Measurements from ENCODE around the gene ZNRF3.
"Not testable (repeated sequence)": the region's sequence is repeated elsewhere in the genome, so short reads cannot be mapped to it uniquely, and the experiment has no call there.

Gene ZNRF3

DNA sequence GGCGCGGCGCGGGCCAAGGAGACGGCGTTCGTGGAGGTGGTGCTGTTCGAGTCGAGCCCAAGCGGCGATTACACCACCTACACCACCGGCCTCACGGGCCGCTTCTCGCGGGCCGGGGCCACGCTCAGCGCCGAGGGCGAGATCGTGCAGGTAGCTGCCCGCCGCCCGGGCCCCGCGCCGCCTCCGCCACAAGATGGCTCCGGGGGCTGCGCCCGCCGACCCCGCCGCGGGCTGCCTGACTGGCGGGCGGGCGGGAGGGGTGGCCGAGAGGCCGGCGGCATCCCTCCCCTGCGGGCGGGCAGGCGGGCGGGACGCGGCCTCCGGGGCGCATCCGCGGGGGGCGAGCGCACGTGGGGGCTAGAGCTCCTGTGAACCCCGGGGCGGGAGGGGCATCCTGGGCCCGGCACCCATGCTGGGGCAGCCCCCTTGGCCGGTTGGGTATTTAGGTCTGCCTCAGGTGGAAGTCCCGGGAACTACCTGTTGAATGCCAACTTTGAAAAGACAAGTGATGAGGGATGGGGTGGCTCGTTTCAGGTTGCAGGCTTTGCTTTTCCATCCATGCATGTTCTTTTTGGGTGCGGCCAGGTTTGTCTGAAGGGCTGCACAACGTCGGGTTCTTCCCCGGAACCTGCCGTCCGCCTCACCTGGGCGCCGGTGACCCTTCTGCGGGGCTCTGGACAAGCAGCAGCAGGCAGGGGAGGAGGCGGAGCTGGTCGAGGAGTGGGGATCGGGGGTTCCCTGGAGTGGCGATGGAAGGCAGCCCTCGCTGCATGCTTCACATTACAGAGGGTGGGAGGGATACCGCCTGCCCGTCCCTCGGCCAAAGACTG lies 760 bp downstream of the ZNRF3 start:
- H3K9me3 ChIP-seq (ENCODE audit: insufficient read depth, low read length) = no peaks in the 10 kb centered on the region
- H3K36me3 ChIP-seq (replicated peaks; ENCODE audit: low read depth, low read length) = peaks cover 5% of the 10 kb centered on the region
- no peak overlapping the region for H2AFZ ChIP-seq (ENCODE audit: low read depth, low read length)
- peaks cover 16% of the 10 kb centered on the region for H3K4me1 ChIP-seq (ENCODE audit: low read length)
- no peaks in the 10 kb centered on the region; the same call in 1 of the 2 replicates for H3K27me3 ChIP-seq (ENCODE audit: low read depth, low read length)
- H3K79me2 ChIP-seq (ENCODE audit: low read length) = peaks cover 51% of the 10 kb centered on the region
- peak overlapping the region; percentile 57 for H3K9ac ChIP-seq (ENCODE audit: low read length)
- peak overlapping the region; percentile 91 for H3K4me2 ChIP-seq (ENCODE audit: low read length)
- H4K20me1 ChIP-seq (ENCODE audit: insufficient read depth, low read length) = peaks cover 31% of the 10 kb centered on the region
- TF ChIP-seq CTCF (IDR thresholded peaks at IDR 0.05; ENCODE audit: low read depth, low read length) (no peak), EZH2phosphoT487 (IDR thresholded peaks at IDR 0.05; ENCODE audit: low read depth) (no peak)
- H3K27ac ChIP-seq (ENCODE audit: low read length) = no peak overlapping the region
- peak overlapping the region; percentile 81 for H3K4me3 ChIP-seq (ENCODE audit: low read length)

DNA sequence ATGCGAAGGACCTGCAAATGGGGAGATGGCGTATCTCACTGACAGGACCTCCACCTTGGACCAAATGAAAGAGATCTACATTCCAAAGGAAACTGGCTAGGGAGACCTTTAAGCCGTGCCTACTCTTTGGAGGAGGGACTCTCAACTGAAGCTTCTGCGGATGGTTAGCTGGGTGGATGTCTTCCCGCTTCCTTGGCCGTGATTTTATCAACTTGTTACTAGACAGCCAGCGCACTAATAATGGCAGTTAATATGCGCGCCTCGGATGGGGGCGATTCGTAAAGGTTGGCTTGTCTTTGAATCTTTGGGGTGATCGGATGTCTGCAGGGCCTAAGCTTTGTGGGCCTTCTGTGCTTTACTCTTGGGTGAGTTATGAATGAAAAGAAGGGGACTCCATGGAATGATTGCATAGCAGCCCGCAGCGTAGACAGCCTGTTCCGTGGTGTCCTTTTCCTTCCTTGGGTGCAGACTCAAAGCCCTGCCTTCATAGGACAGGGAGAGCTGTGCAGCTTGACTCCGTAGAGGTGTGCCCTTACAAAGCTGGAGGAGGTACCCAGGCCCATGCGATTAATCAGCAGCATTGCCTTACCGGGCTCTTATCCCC lies 1.5 kb downstream of the ZNRF3 start:
- H3K27me3 ChIP-seq (ENCODE audit: low read depth, low read length) = no peaks in the 10 kb centered on the region; the same call in 1 of the 2 replicates
- TF ChIP-seq EZH2phosphoT487 (IDR thresholded peaks at IDR 0.05; ENCODE audit: low read depth) (no peak), CTCF (IDR thresholded peaks at IDR 0.05; ENCODE audit: low read depth, low read length) (no peak)
- peak overlapping the region; percentile 57; the same call in 1 of the 2 replicates for H3K9ac ChIP-seq (ENCODE audit: low read length)
- no peak overlapping the region for H2AFZ ChIP-seq (ENCODE audit: low read depth, low read length)
- H3K36me3 ChIP-seq (replicated peaks; ENCODE audit: low read depth, low read length) = peaks cover 5% of the 10 kb centered on the region
- H3K4me1 ChIP-seq (ENCODE audit: low read length) = peaks cover 16% of the 10 kb centered on the region
- peaks cover 39% of the 10 kb centered on the region for H4K20me1 ChIP-seq (ENCODE audit: insufficient read depth, low read length)
- H3K4me3 ChIP-seq (ENCODE audit: low read length) = peak overlapping the region; percentile 81
- H3K27ac ChIP-seq (ENCODE audit: low read length) = no peak overlapping the region
- peak overlapping the region; percentile 91 for H3K4me2 ChIP-seq (ENCODE audit: low read length)
- peaks cover 58% of the 10 kb centered on the region for H3K79me2 ChIP-seq (ENCODE audit: low read length)
- H3K9me3 ChIP-seq (ENCODE audit: insufficient read depth, low read length) = no peaks in the 10 kb centered on the region

- Histone ChIP-seq H3K79me2 (ENCODE audit: low read length) (peaks cover 68% of the 10 kb centered on the region), H3K4me2 (ENCODE audit: low read length) (no peak overlapping the region), H3K4me3 (ENCODE audit: low read length) (no peak overlapping the region)
These were observed 2.6 kb downstream of the ZNRF3 start for GRCh38 chr22:28885939-28886338.

DNA sequence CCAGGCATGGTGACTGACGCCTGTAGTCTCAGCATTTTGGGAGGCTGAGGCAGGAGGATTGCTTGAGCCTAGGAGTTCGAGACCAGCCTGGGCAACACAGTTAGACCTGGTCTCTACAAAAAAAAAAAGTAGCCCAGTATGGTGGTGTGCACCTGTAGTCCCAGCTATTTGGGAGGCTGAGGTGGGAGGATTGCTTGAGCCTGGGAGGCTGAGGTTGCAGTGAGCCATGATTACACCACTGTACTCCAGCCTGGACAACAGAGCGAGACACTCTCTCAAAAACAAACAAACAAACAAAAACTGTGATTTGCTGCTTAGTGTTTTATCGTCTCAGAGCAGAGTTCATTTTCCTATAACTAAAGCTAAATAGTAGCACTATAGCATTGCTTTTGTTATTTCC lies 3.3 kb downstream of the ZNRF3 start:
- H3K36me3 ChIP-seq (replicated peaks; ENCODE audit: low read depth, low read length); H2AFZ ChIP-seq (ENCODE audit: low read depth, low read length); H3K9ac ChIP-seq (ENCODE audit: low read length); H3K9me3 ChIP-seq (ENCODE audit: insufficient read depth, low read length); H3K4me3 ChIP-seq (ENCODE audit: low read length); H3K27ac ChIP-seq (ENCODE audit: low read length); H3K4me2 ChIP-seq (ENCODE audit: low read length); H3K27me3 ChIP-seq (ENCODE audit: low read depth, low read length): not testable (repeated sequence)
- Histone ChIP-seq H3K4me1 (ENCODE audit: low read length) (peaks cover 16% of the 10 kb centered on the region), H4K20me1 (ENCODE audit: insufficient read depth, low read length) (peaks cover 48% of the 10 kb centered on the region), H3K79me2 (ENCODE audit: low read length) (peaks cover 75% of the 10 kb centered on the region)

More at GRCh38 chr22:28885939-28886338, 2.6 kb downstream of the ZNRF3 start:
- H3K27me3 ChIP-seq (ENCODE audit: low read depth, low read length) = no peaks in the 10 kb centered on the region; the same call in 1 of the 2 replicates
- H3K36me3 ChIP-seq (replicated peaks; ENCODE audit: low read depth, low read length) = peaks cover 5% of the 10 kb centered on the region
- no peak overlapping the region for H2AFZ ChIP-seq (ENCODE audit: low read depth, low read length)
- no peak overlapping the region for H3K27ac ChIP-seq (ENCODE audit: low read length)
- H3K4me1 ChIP-seq (ENCODE audit: low read length) = peaks cover 16% of the 10 kb centered on the region
- peaks cover 41% of the 10 kb centered on the region for H4K20me1 ChIP-seq (ENCODE audit: insufficient read depth, low read length)
- no peak for TF ChIP-seq EZH2phosphoT487 (IDR thresholded peaks at IDR 0.05; ENCODE audit: low read depth)
- no peak for TF ChIP-seq CTCF (IDR thresholded peaks at IDR 0.05; ENCODE audit: low read depth, low read length)
- no peak overlapping the region for H3K9ac ChIP-seq (ENCODE audit: low read length)
- H3K9me3 ChIP-seq (ENCODE audit: insufficient read depth, low read length) = no peaks in the 10 kb centered on the region
